ENCODE data around the gene LRRC71. TPM values are rescaled to one million over a fixed set of nuclear protein-coding genes. Genes with fewer than 3 reads are reported as not detected.

Gene LRRC71
- total and polyA plus RNA-seq, 2 of the 13 experiments (the other 11 are each of a cell fraction or from before 2014, with no cell fraction given): not detected

GRCh38 chr1:156975084-156975483, 54.7 kb downstream of the LRRC71 start:
- Histone ChIP-seq H3K4me1 (ENCODE audit: insufficient read depth, low read length) (no peaks in the 10 kb centered on the region; the same call in 1 of the 2 replicates), H4K20me1 (ENCODE audit: insufficient read depth, low read length) (no peaks in the 10 kb centered on the region), H2AFZ (ENCODE audit: low read length) (no peak overlapping the region), H3K9me3 (ENCODE audit: low read length) (no peaks in the 10 kb centered on the region), H3K36me3 (replicated peaks in 1 of 2; ENCODE audit: control insufficient read depth in 1 of 2, insufficient read depth in 2 of 2, low read length in 2 of 2) (peaks cover 16 to 72% of the 10 kb centered on the region in 2 experiments), H3K79me2 (ENCODE audit: insufficient read depth, low read length) (no peaks in the 10 kb centered on the region), H3K4me2 (ENCODE audit: low read depth, low read length) (no peak overlapping the region), H3K4me3 (replicated peaks in 1 of 3; ENCODE audit: insufficient read depth in 1 of 3, low read depth in 2 of 3, low read length in 3 of 3) (no peak overlapping the region), H3K27me3 (ENCODE audit: control insufficient read depth in 1 of 2, insufficient read depth in 2 of 2, low read length in 2 of 2) (no peaks in the 10 kb centered on the region), H3K27ac (ENCODE audit: extremely low read length, insufficient read depth, low read length) (no peak overlapping the region), H3K9ac (ENCODE audit: insufficient read depth, low read depth, low read length) (no peak overlapping the region)
- ATAC-seq: no peak
- 92% methylated on average over 2 of the region's 2 CpGs for WGBS (ENCODE audit: low lambda C conversion rate)
- TF ChIP-seq ZHX1 (CRISPR knock-in tag; IDR thresholded peaks at IDR 0.05; ENCODE audit: low read depth): no peak
- TF ChIP-seq ATF2 (CRISPR knock-in tag; IDR thresholded peaks at IDR 0.05): no peak
- no peak for TF ChIP-seq ZNF343 (CRISPR knock-in tag; IDR thresholded peaks at IDR 0.05)
- no peak for TF ChIP-seq FOXM1 (CRISPR knock-in tag; IDR thresholded peaks at IDR 0.05)
- TF ChIP-seq CCAR2 (optimal IDR thresholded peaks at IDR 0.05; ENCODE audit: low read depth, low read length): no peak
- TF ChIP-seq ZNF510 (CRISPR knock-in tag; IDR thresholded peaks at IDR 0.05; ENCODE audit: low read depth): no peak
- no peak for TF ChIP-seq ZNF572 (CRISPR knock-in tag; IDR thresholded peaks at IDR 0.05)
- TF ChIP-seq HNF1B (CRISPR knock-in tag; IDR thresholded peaks at IDR 0.05): no peak
- TF ChIP-seq PLRG1 (conservative IDR thresholded peaks at IDR 0.05): no peak
- no peak for TF ChIP-seq NFE2L1 (CRISPR knock-in tag; IDR thresholded peaks at IDR 0.05; ENCODE audit: borderline replicate concordance)
- TF ChIP-seq ATRX (CRISPR knock-in tag; IDR thresholded peaks at IDR 0.05; ENCODE audit: borderline replicate concordance): no peak
- TF ChIP-seq SOX5 (CRISPR knock-in tag; IDR thresholded peaks at IDR 0.05; ENCODE audit: borderline replicate concordance): no peak
- no peak for TF ChIP-seq ZNF850 (CRISPR knock-in tag; conservative IDR thresholded peaks at IDR 0.05)
- no peak for TF ChIP-seq ARID2 (CRISPR knock-in tag; IDR thresholded peaks at IDR 0.05; ENCODE audit: borderline replicate concordance)
- DNase-seq (ENCODE audit: low spot score): no peak
- no TSS peak for BruUV-seq (replicated peaks)
- intact Hi-C loops (cut with micrococcal nuclease; ENCODE audit: unreplicated experiment): no loop called here
- CTCF ChIA-PET (ENCODE audit: low intra/inter-chr PET ratio, low total read pairs): no interaction called here
- FAIRE-seq: no peak
- in situ Hi-C loops (cut with HindIII; ENCODE audit: extremely low pct_ligation_motif_present, low pct_unique_long_range_greater_than_20kb): no loop called here
- POLR2A ChIA-PET: no interaction called here

All from HepG2 (cell line).